Sigmoid colon (tissue), 7 donors: ENCODE data around the gene PLCB2. TPM values are rescaled to one million over a fixed set of nuclear protein-coding genes. Genes with fewer than 3 reads are reported as not detected.
A peak's percentile ranks its signal among the peaks of the same experiment; 100 is the strongest.

Experiments used
- DNase-seq: peaks from one replicate; pipeline ENCODE4 v3.0.0-alpha.2; 2019
- H3K27ac ChIP-seq, 4 donors: fragments of 200-600 bp; sonication (generic); one replicate each; pipeline ENCODE4 v1.5.1; 2016 to 2019; ENCODE audit warnings: mild to moderate bottlenecking in 1 of 4
- H3K27me3 ChIP-seq, 3 donors: fragments of 200-600 bp; sonication (generic); one replicate each; pipeline ENCODE4 v1.5.1; 2019; ENCODE audit warnings: mild to moderate bottlenecking in 1 of 3
- H3K36me3 ChIP-seq, 4 donors: fragments of 200-600 bp; sonication (generic); one replicate each; pipeline ENCODE4 v1.5.1; 2016 to 2019
- H3K4me1 ChIP-seq, 4 donors: fragments of 200-600 bp; sonication (generic); one replicate each; pipeline ENCODE4 v1.5.1; 2017 to 2019
- H3K4me3 ChIP-seq, 4 donors: fragments of 200-600 bp; sonication (generic); one replicate each; pipeline ENCODE4 v1.5.1; 2017 to 2019; ENCODE audit warnings: mild to moderate bottlenecking in 2 of 4, moderate library complexity in 1 of 4
- H3K9me3 ChIP-seq, 4 donors: fragments of 200-600 bp in 3 of 4; sonication (generic) in 3 of 4; one replicate each; pipeline versions ENCODE4 v1.5.1 to v1.6.1; 2013 to 2019
- EP300 ChIP-seq, 4 donors: sonication (generic); formaldehyde crosslinking; IDR thresholded peaks; one replicate each; pipeline ENCODE4 v1.6.1; 2017; ENCODE audit warnings: antibody characterized with exemption in 4 of 4
- POLR2A ChIP-seq, 2 donors: fragments of 450-650 bp; IDR thresholded peaks; one replicate each; pipeline ENCODE4 v1.6.1; 2016; ENCODE audit warnings: antibody characterized with exemption in 2 of 2, mild to moderate bottlenecking in 2 of 2, moderate library complexity in 2 of 2
- POLR2AphosphoS5 ChIP-seq, 4 donors: sonication (generic); formaldehyde crosslinking; IDR thresholded peaks; one replicate each; pipeline ENCODE4 v1.6.1; 2017; ENCODE audit warnings: antibody characterized with exemption in 4 of 4
- WGBS, 2 donors: extraction: QIAGEN DNeasy Blood & Tissue Kit; methylation state at CpG; one replicate each; pipeline ENCODE4 v1.1.7; 2013; 5-methylcytosine and 5-hydroxymethylcytosine counted together
- intact Hi-C: fragments of 100-400 bp; cut with DNase I; formaldehyde crosslinking; loops from one replicate; pipeline ENCODE4 v1.15.1; 2023
- polyA plus RNA-seq, 3 donors: library from polyadenylated mRNA; stranded (reverse); fragments of 200-250 nt; gene quantifications; one replicate each; pipeline ENCODE4 v1.2.3, GENCODE V29; 2013
- total RNA-seq, 4 donors: library from RNA; depleted of rRNA; stranded (reverse); fragments of >200 nt; gene quantifications; one replicate each; pipeline ENCODE4 v1.1.0, GENCODE V29; 2016
- TF ChIP-seq, protein P1 (sequence below), 4 experiments: fragments of 450-650 bp in 3 of 4; fragments of 200-600 bp in 1 of 4; IDR thresholded peaks; one replicate each; pipeline ENCODE4 v1.5.1; 2016 to 2019; ENCODE audit warnings: antibody characterized with exemption in 4 of 4, mild to moderate bottlenecking in 3 of 4, moderate library complexity in 2 of 4
- donor health status: healthy with polysubstance abuse.
- donor health status: Bipolar disorder and iron deficiency.
- donor health status: healthy.

PLCB2 gene
- total and polyA plus RNA-seq, 7 donors, result 2.4 to 27.5 (median 7.2) TPM

DNA sequence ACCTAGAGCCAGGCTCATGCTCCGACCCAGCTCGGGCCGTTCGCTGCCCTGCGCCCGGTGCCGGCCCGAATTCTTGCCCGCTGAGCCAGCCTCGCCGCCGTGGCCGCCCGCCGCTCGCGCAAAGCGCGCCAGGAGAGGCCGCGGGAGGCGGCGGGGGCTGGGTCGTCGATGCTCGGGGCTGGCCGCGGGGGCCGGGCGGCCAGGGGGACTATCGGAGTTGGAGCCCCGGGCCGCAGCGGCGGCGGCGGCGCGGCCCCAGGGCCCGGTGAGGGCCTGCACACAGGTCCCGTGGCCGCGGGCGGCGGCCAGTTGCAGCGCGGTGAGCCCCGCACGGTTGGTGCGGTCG is 26.0 kb downstream of the PLCB2 start:
- intact Hi-C loops, result no loop called here
- 3 to 6% methylated on average over 51 of the region's 51 CpGs for WGBS, 2 donors
- Histone ChIP-seq H3K4me3 (peak overlapping the region in 3 of 4 donors; percentile 30 to 52 (median 49)), H3K36me3 (no peaks in the 10 kb centered on the region), H3K27me3 (peaks cover 33 to 68% (median 47%) of the 10 kb centered on the region in 3 donors), H3K9me3 (no peaks in the 10 kb centered on the region), H3K27ac (no peak overlapping the region), H3K4me1 (peaks cover 0 to 49% (median 42%) of the 10 kb centered on the region in 4 donors)
- TF ChIP-seq, protein P1, sequence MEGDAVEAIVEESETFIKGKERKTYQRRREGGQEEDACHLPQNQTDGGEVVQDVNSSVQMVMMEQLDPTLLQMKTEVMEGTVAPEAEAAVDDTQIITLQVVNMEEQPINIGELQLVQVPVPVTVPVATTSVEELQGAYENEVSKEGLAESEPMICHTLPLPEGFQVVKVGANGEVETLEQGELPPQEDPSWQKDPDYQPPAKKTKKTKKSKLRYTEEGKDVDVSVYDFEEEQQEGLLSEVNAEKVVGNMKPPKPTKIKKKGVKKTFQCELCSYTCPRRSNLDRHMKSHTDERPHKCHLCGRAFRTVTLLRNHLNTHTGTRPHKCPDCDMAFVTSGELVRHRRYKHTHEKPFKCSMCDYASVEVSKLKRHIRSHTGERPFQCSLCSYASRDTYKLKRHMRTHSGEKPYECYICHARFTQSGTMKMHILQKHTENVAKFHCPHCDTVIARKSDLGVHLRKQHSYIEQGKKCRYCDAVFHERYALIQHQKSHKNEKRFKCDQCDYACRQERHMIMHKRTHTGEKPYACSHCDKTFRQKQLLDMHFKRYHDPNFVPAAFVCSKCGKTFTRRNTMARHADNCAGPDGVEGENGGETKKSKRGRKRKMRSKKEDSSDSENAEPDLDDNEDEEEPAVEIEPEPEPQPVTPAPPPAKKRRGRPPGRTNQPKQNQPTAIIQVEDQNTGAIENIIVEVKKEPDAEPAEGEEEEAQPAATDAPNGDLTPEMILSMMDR (IDR thresholded peaks at IDR 0.05), result no peak
- TF ChIP-seq POLR2A (IDR thresholded peaks at IDR 0.05) (no peak), POLR2AphosphoS5 (IDR thresholded peaks at IDR 0.05) (no peak), EP300 (IDR thresholded peaks at IDR 0.05) (no peak)
- no peak for DNase-seq

DNA sequence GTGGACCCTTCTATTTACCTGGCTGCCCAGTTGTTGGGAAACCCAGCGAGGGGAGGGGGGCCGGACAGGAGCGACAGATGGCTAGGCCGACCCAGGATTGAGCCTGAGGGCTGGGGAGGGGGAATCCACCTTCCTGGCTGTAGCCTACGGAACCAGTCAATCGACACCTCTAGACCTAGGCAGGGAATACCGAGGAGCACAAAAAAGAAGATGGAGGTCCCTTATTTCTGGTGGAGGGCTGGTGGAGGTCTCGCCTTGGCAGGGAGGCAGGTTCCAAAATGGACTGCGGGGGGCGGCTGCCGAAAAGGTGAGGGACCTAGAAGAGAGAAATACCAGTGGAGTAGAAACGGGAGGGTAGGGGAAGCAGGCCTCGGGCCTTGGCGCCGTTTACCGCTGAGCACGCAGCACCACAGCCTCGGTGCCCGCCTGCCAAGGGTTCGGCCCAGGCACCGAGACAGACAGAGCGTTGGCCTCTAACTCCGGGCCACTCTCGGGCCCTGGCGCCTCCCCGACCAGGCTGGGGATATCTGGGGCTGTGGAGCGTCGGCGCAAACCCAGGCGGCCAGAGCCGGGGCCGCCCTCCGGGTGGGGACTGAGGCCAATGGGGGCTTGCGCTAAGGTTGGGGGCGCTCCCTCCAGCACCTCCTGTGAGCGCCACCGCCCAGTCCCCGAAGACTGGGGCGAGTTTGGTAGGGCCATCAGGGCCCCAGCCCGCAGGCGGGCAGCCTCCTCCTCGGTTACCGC is 26.5 kb downstream of the PLCB2 start:
- intact Hi-C loops, result no loop called here
- Histone ChIP-seq H3K4me3 (peak overlapping the region in 3 of 4 donors; percentile 30 to 52 (median 49)), H3K27me3 (peaks cover 33 to 68% (median 47%) of the 10 kb centered on the region in 3 donors), H3K9me3 (no peaks in the 10 kb centered on the region), H3K27ac (no peak overlapping the region), H3K36me3 (no peaks in the 10 kb centered on the region), H3K4me1 (peaks cover 0 to 47% (median 42%) of the 10 kb centered on the region in 4 donors)
- 30 to 64% methylated on average over 43 of the region's 43 CpGs for WGBS, 2 donors
- TF ChIP-seq POLR2A (IDR thresholded peaks at IDR 0.05) (no peak), EP300 (IDR thresholded peaks at IDR 0.05) (no peak), POLR2AphosphoS5 (IDR thresholded peaks at IDR 0.05) (no peak)
- TF ChIP-seq, protein P1 (IDR thresholded peaks at IDR 0.05), result no peak
- no peak for DNase-seq

DNA sequence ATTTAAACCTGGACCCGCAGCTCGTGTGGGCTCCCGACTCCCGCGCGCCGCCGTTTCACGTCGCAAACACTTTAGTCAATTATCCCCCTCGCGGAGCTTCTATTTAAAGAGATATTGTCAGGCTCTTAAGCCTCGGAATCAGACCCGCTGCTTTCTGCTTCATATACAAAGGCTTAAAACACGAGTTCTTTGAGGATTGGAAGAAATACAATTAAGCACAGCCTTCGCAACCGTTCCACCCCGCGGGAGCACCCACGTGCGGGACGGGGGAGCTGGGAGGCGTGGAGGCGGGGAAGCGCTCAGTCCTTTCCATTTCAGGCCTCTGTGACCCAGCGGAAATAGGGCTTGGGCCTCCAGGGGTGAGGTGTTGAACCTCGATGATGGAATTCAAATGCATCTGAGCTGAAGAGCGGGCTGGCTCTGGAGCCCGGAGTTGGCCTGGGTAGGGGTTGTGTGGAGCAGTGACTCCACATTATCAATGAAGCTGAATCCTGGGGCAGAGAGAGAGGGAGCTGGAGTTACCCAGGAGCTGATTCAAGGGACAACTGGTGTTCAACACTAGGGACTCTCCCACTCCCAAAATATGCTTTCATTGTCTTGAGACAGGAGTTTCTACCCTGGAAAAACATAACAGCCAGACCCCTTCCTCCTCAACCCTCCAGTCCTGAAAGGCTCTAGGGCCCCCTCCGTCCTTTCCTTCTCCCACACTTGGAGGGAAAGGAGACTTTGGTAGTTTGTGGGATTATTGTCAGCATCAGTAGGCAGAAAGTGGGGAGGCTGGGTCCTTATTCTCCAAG is 27.3 kb downstream of the PLCB2 start:
- WGBS, 2 donors, result 24 to 58% methylated on average over 30 of the region's 30 CpGs
- DNase-seq, result no peak
- Histone ChIP-seq H3K27me3 (peaks cover 33 to 68% (median 47%) of the 10 kb centered on the region in 3 donors), H3K27ac (no peak overlapping the region), H3K9me3 (no peaks in the 10 kb centered on the region), H3K36me3 (no peaks in the 10 kb centered on the region), H3K4me3 (no peak overlapping the region), H3K4me1 (peaks cover 0 to 39% (median 36%) of the 10 kb centered on the region in 4 donors)
- intact Hi-C loops, result no loop called here
- TF ChIP-seq POLR2A (IDR thresholded peaks at IDR 0.05), result no peak
- TF ChIP-seq EP300 (IDR thresholded peaks at IDR 0.05), result no peak
- TF ChIP-seq, protein P1 (IDR thresholded peaks at IDR 0.05), result no peak
- no peak for TF ChIP-seq POLR2AphosphoS5 (IDR thresholded peaks at IDR 0.05)

DNA sequence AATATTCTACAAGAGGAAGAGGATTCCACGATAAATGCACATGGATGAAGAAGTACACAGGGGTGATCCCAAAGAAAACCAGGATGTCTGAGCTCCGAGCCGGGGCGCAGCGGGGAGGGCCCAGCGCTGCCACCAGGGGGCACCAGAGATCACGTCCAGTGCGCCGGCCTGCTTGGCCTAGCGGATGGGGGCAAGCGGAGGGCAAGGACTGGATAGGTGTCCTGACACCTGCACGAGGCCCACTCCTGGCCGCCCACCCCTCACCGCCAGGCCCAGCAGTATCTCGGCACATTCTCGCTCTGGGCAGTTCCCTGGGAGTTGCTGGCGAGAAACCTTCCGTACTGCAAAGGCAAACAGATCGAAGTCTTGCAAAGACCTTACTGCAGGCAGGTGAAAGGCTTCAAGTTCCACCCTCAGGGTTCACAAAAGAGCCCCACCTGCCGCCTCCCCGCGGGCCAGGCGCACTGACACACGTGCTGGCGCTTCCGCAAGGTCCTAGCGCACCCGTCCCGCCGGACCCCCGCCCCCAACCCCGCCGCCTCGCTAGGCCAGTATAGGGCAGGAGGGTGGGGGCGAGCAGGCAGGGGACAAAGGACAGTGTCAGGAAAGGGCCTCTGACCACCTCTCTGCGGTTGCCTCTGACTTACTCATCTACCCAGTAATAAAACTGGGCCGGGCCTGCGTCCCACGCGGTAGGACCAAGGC is 28.1 kb downstream of the PLCB2 start:
- no peaks in the 10 kb centered on the region for H3K9me3 ChIP-seq
- H3K36me3 ChIP-seq, result no peaks in the 10 kb centered on the region
- H3K4me1 ChIP-seq, result peaks cover 0 to 32% (median 28%) of the 10 kb centered on the region in 4 donors
- H3K27ac ChIP-seq, result no peak overlapping the region
- intact Hi-C loops, result loop anchor here (1.0 kb wide), 2 partner anchors 31 to 143 kb away; no protein-coding TSS in a partner anchor
- TF ChIP-seq POLR2AphosphoS5 (IDR thresholded peaks at IDR 0.05) (no peak), POLR2A (IDR thresholded peaks at IDR 0.05) (no peak), EP300 (IDR thresholded peaks at IDR 0.05) (no peak)
- TF ChIP-seq, protein P1 (IDR thresholded peaks at IDR 0.05), result peak; percentile 89 to 100 (median 95)
- WGBS, 2 donors, result 10 to 33% methylated on average over 40 of the region's 40 CpGs
- DNase-seq, result peak; percentile 83
- no peak overlapping the region for H3K4me3 ChIP-seq
- H3K27me3 ChIP-seq, result peaks cover 33 to 68% (median 47%) of the 10 kb centered on the region in 3 donors
